HS-27A (cell line): ENCODE data around the gene CST4.
"Not testable (repeated sequence)": the region's sequence is repeated elsewhere in the genome, so short reads cannot be mapped to it uniquely, and the experiment has no call there.

ENCODE experiments used
- DNase-seq: peaks from one replicate; pipeline ENCODE4 v3.0.0-alpha.2; 2012; ENCODE audit warnings: low read depth, missing footprints

The CST4 gene

GRCh38 chr20:23659989-23660837 lies 28.6 kb downstream of the CST4 start:
- no peak for DNase-seq

GRCh38 chr20:23659610-23659988 lies 29.2 kb downstream of the CST4 start:
- DNase-seq = not testable (repeated sequence)

GRCh38 chr20:23658989-23659609 lies 29.7 kb downstream of the CST4 start:
- DNase-seq = no peak

DNA sequence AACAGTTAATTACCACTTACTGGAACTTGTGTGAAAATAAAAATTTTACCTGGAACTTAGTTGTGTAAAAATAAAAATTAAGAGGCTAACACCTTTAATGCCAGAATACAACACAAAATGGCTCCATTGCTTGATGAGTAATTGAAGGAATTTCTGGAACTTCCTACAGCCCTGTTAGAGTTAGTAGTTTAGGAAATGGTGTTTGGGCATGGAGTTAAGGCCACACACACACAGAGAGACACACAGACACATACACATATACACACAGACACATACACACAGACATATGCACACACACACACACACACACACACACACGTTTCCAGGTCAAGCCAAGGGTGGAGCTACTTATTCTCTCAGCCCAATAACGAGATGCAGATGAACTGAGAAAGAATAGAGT lies 30.5 kb downstream of the CST4 start:
- DNase-seq = no peak

DNA sequence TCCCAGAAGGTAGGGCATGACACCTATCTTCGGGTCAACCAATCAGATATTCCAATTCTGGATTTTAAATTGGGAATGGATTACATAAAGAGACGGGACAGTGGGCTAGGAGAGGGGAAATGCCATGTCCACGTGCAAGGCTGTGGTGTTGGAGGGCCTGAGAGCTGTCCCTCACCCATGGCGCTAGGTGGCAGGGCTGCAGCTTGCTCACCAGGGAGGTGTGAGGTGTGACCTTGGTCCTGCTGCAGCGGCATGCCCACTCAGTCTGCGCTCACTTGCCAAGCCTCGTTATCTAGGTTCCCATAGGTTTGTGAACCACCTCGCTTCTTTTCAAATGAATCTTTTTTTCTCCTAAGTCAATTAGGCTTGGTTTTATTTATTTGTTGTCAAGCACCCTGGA lies 31.6 kb downstream of the CST4 start:
- no peak for DNase-seq

DNA sequence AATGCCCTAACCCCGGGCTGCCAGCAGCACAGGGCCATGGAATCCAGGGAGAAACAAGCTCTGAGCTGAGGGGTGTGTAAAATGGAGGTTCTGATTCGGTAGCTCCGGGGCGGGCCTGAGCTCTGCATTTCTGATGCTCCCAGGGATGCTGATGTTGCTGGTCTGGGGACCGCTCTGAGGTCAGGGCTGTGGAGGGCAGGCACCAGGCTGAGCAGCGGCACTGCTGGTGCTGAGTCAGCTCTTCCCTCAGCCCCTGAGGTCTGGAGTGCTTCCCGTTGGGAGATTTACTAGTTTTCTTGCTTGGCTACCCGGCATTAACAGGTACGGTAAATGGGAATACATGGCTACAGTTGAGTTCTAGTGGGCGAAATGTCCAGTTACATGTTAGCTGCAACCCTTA lies 32.5 kb downstream of the CST4 start:
- no peak for DNase-seq

DNA sequence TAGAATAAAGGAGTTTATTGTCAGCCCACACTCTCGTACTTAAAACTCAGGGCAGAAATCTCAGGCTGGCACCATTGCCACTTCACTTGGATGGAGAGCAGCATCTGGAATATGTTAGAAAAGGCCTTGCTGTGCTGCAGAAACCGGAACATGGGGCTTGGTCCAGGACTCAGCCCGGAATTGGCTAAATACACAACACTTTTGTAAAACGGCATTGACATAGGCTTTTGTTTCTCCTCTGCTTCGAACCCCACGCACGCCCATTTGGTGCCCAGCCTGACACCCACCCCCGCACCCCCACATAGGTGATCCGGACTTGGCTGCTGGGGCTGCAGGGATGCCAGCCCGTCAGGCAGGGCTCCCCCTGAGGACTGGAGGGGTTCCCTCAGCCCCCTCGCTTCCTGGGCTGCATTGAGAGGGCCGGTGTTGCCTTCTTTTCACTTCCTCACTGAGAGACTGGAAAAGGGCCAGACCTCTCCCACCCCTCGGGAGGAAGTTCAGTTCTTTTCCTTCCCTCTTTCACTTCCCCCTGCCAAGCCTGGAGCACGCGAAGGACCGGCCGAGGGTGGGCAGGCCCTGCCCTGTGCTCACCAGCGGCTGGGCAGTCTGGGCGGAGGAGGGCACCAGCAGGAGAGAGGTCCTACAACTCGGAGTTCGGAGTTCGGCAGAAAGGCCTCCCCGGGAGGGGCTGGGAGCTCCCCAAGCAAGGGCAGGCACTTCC lies 33.2 kb downstream of the CST4 start:
- DNase-seq = no peak

DNA sequence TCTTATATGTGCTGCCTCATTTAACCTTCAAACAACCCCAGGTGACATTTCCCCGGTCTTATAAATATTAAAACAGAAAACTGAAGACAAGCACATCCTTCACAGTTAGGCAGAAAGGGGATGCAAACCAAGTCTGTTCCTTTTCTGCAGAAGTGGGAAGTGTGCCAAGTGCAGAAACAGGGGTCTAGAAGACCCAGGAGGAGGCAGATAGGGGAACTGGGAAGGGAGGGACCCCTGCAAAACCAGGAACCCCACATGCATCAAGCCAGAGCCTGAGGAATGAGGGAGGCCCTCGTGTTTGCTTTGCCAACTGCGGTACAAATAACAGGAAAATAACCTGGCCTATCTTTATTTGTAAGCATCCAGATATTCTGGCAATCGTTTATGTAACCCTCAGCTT lies 34.1 kb downstream of the CST4 start:
- DNase-seq = no peak

DNA sequence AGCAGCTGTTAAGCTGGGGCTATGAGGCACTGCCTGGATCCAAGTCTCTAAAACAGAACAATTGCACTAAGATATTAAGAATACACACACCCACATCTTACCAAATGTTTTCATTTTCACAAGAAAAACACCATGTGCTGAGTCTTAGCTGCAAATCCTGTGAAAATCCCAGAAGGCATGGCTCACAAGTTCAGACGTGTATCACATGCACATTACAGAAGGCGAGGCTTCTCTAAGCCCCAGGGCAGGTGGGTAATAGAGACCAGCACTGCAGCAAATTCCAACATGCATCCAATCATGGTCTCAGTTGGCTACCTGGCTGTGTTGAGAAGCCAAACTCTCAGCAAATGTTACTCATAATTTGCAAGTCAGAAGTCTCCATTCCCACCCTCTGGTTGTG lies 34.8 kb downstream of the CST4 start:
- no peak for DNase-seq

DNA sequence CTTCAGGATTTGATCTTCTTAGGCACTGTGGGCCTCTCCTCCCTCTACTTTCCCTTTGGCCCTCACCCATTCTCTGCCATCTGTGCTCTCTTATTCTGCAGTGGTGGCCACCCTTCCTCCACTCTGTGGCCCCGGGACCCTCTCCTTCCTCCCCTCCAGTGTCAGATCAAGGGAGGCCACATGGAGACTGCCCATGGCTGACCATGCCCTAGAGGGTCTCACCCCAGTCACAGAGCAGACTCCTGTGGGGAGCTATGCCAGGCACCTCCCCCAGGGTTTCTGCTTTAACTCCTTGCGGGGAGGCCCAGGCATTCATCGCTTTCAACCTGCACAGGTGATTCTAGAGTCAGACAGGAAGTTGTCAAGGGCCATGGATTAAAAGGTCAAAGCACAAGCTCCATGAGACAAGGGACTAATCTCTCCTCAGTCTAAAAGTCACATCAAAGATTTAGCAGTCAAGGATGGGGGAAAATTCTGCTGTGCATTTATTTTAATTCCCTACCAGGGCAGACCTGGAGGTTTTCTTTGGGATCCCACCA lies 35.4 kb downstream of the CST4 start:
- DNase-seq = no peak

DNA sequence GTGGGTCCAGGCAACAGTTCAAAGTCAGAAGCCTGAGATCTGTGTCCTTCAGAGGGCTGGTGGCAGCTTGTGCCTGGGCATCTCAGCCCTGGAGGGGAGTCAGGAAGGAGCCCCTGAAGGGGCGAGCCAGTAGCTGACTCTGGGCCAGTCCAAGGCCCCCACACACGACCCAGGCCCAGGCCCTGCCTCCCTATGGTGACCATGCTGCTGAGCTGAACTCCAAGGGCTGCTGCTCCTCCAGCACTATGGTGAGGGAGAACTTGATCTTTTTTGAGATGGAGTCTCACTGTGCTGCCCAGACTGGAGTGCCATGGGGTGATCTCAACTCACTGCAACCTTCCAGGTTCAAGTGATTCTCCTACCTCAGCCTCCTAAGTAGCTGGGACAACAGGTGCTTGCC lies 35.9 kb downstream of the CST4 start:
- no peak for DNase-seq

DNA sequence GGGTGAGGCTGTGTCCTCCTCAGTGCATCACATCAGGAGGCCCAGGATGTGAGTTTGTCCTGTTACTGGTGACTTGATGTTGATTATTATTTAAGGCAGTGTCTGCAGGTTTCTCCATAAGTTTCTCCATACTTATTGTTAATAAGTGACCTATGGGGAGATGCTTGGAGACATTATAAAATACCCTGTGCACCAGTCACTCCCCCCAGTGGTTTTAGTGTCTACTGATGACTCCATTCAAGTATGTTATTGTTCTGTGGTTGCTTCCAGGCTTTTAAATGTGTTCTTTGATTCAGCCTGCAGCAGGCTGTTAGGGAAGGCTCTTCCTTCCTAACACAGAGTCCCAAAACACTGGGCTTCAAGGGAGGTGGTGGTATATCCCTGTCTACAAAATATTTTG lies 36.5 kb downstream of the CST4 start:
- DNase-seq = no peak

DNA sequence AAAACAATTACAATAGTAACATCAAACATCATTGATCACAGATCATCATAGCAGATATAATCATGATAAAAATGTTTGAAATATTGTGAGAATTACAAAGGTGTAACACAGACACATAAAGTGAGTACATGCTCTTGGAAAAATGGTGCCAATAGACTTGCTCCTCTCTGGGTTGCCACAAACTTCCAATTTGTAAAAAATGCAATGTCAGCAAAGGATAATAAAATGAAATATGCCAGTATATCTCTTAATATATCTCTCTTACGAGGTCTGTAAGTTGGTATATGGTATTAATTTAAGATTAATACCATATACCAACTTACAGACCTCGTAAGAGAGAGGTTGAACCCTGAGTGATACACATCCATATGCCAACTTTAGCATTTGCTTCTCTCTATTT lies 37.7 kb downstream of the CST4 start:
- no peak for DNase-seq

GRCh38 chr20:23649830-23650417 lies 38.9 kb downstream of the CST4 start:
- DNase-seq = no peak

DNA sequence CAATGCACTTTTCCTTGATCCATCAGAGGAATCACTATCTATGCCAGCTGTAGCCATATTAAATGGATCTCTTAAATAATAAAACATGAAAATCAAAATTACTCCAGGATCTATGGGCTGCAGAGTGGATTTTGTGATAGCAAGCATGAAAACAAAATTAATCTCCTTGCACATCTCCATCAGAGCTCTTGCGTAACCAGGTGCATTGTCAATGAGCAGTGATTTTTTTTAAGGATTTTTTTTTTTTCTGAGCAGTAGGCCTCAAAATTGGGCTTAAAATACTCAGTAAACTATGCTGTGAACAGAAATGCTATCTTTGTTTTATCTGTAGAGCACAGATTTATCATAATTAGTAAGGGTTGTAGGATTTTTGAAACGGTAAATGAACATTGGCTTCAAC lies 39.6 kb downstream of the CST4 start:
- no peak for DNase-seq

GRCh38 chr20:23647346-23647745 lies 41.5 kb downstream of the CST4 start:
- DNase-seq = no peak

DNA sequence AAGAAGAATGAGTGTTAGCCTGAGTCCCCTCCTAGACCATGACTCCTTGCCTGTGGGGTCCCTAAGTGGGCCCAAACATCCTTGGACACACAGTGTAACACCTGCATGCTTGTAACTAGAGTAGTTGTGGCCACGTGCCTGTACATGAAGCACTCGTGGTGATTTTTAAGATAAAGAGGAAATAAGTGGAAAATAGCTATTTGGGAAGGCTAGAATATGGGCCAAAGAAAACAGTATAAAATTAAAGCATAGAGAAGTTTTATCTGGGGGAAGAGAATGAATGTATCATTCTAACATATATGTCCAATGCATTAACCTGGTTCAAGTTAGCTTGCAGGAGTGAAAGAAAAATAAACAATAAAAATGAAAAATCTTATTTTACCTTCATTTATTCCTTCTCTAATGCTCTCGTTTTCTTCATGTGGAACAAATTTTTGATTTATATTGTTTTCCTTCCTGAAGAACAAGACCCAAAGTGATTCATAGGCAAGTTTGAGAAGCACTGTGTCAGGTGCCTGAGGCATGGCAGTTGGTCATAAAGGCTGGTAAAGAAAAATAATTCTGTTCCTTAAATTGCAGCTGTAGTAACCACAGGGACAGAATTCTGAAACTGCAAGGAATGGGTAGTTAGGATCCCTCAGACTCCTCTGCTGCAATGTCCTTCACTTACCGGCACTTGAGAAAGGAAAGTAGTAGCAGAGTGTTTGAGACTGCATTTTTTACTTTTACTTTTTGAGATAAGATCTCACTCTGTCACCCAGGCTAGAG lies 42.5 kb downstream of the CST4 start:
- DNase-seq = no peak

GRCh38 chr20:23645575-23645974 lies 43.3 kb downstream of the CST4 start:
- DNase-seq = no peak

- no peak for DNase-seq
These were observed 44.7 kb downstream of the CST4 start for GRCh38 chr20:23644164-23644563.

DNA sequence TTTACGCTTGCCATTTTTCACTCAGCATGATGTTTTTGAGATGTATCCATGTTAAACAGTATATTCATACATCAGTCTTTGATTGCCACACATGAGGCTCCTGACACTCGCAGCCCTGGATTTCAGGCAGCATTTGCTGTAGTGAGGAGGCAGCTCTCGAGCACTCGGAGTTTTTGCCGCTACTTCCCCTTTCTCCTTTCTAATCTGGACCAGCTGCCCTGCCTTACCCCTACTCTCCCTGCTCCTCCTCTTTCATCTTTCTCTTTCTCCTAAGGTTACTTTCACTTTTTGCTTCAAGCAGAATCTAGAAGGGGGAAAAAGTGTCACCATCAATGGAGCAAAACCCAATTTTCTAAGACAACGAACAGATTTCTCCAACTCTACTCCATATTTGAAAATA lies 45.2 kb downstream of the CST4 start:
- DNase-seq = no peak

- DNase-seq = peak; percentile 75
These were observed 46.7 kb downstream of the CST4 start for GRCh38 chr20:23641936-23642751.
